Activated CD8-positive, alpha-beta memory T cell treated with anti-CD3 and anti-CD28 coated beads, Interleukin-2, amount 50 U/mL, for 4 hours (primary cell): ENCODE results near the gene SEPTIN1.
"Not testable (repeated sequence)": the region's sequence is repeated elsewhere in the genome, so short reads cannot be mapped to it uniquely, and the experiment has no call there.

Experiments used
- DNase-seq: peaks from one replicate; pipeline ENCODE4 v3.0.0-alpha.2; 2020

Gene SEPTIN1

DNA sequence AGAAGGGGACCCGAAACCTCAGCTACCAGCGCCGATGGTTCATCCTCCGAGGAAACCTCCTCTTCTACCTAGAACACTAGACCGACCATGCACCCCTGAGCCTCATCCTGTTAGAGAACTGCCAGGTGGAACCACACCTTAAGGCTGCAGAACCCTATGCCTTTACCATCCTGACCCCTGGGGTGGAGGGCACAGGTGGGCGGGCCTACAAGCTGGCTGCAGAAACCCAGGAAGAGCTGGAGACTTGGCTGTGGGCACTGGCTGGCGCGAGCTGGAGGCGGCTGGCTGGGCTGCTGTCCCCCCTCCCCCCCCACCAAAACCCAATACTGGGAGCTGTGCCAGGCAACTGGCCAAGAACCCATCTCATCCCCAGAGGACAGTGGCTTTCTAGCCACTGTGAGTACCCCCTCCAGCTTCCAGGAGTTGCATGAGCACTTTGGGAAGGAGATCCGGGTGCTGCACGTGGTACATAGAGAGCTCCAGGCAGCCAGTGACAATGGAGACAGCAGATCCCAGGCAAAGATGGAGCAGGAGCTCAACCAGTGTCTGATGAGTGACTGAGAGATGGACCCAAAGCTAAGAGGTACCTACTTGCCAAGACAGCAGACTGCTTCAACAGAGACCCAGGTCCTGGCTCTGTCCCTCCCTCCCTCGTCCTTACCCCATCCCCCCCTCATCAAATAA lies 25.8 kb downstream of the SEPTIN1 start:
- no peak for DNase-seq

DNA sequence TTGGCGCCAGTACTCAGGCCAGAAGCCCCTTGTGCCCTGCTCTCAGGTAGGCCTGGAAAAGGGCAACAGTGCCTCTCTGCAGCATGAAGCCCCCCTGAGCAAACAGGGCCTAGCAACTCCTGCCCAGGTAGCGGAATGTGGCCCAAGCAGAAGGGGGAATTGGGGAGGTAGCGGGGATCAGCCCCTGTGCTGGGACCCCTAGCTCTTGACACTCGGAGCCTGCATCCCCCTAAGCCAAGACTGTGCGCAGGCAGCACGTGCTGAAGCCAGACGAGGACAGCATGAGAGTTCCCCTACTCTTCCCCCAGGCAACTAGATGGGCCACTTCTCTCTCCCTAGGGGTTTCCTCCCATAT lies 26.4 kb downstream of the SEPTIN1 start:
- DNase-seq: no peak

DNA sequence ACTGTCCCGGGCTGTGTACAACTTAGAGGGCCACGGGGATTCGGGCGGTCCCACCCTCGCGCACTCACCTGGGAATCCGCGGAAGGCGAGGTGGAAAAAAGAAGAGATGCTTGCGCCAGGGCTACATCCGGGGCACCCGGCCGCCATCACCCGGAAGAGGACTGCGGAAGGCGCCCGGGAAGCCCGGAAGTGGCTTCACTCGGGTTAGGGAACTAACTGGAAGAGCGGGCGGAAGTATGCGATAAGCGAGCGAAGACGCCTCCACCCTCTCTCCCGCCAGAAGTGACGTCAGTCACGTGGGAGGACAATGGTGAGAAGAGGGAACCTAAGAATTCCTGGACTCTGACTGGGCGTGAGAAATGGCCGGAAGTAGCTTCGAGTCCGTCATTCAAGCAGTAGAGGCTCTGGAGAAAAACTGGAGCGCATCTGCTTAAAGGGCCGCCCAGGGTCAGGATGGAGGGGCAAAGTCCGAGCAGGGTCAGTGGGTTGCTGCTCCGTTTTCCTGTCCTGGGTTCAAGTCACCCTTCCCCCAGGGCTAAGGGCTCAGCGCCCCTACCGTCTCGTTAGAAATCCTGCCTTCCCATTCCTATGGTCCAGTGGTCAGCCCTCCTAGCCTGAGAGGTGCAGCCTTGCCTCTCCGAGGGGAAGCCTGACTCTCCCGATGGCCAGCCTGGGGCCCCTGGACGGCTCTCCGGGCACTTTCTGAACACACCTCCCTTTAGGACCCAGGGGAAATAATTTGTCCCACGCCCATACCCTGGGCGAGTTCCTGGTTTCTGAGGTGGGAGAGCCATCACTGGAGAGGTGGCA lies 27.0 kb downstream of the SEPTIN1 start, which contains the start of gene CD2BP2:
TSS of gene CD2BP2 (minus strand) at position 165 of the 810 bp plus-strand sequence. CDS start 627 bp downstream, outside the sequence.
- peak; percentile 88 for DNase-seq

DNA sequence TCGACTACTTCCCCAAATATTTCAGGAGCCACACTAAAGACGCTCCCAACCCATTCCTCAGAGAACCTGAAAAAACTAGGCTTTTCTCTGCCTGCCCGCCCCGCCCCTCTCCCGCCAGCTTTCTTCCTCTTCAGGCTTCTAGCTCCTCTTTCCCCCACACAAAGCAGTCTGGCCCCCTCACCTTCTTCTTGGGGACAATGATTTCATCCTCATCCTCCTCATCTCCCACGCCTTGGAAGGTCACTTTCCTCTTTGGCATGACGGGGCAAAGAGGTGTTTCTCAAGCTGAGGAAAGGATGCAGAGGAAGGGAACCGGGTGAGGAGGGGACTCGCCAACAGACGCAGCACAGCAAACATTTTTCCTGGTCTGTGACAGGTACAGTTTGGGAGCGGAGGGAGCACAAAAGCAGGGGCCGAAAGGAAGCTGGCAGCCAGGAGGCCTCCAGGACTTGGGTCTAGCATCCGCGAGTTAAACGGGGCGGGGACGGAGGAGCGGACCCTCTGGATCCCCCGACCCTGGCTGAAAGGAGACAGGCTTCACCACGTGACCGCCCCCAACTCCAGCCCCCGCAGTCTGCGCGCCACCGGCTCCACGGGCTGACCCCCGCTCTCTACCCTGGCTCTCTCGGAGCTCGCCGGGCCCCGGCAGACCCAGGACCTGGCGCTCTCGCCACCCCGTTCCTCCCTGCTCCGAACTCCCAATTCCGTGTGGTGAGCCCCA lies 27.8 kb downstream of the SEPTIN1 start:
- DNase-seq: no peak

DNA sequence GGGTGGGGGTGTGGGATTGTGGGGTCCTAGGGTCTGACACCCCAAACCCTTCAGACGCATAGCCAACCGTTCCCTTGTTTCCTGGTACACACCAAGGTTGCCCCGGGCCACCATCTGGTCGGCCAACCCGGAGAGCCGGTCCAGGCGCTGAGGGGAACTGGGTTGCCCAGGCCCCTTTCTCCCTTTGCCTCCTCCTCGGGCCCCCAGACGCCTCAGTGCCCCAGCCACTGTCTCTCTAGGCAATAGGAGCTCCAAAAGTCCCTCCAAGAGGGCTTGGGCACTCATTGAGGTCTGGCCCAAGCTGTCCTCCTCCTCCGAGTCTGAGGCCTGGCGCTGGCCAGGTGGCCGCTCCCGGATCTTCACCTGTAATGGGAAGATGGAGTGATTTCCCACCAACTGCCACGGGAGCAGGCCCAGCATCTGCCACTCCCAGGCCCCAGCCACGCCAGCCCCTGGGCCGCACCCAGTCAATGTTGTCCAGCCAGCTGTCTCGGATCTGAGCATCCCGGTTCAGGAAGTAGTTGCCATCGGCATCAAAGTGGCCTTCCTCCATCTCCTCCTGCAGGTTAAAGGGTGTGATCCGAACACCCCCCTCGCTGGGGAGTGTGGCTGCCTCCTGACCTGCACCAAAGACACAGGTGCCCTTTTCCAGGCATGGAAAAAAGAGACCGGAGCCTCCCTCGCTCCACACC lies 28.8 kb downstream of the SEPTIN1 start:
- DNase-seq: no peak

DNA sequence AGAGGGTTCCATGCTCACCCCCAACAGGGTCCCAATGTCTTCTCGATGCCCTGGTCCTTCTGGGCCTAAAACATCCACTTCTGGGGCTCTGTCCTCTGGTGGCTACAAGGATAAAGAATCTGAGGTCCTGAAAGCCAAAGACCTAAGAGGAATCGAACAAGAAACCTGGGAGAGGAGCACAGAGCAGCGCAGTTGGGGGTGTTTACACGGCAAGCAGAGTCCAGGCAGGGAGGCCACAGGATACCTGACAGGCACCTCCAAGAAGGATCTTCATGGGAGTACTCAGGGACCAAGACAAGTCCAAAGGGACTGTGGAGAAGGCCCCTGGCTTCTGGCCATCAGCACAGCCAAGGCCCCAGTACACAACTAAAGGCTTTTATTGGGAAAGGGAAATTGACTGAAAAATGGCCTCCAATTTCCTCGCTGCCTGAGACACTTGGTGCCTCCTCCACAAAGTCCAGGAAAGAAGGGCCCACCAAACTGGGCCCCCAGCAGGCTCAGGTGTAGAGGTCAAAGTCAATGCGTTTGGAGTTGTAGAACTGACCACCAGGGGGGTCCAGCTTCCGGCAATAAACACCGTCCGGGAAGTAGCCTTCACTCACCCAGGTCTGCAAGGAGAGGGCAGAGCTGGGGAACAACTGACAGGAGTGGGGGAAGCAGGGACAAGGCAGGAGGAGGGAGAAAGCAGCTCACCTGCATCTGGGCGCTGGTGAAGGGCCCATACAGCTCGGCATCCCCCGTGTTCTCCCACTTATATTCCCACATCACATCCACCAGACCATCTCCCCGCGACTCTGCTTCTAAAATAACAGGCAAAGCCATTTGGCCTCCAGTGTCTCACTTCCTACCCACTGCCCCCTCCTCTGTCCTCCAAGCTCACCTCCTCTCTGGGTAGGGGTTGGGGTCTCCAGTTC lies 29.6 kb downstream of the SEPTIN1 start:
- no peak for DNase-seq

DNA sequence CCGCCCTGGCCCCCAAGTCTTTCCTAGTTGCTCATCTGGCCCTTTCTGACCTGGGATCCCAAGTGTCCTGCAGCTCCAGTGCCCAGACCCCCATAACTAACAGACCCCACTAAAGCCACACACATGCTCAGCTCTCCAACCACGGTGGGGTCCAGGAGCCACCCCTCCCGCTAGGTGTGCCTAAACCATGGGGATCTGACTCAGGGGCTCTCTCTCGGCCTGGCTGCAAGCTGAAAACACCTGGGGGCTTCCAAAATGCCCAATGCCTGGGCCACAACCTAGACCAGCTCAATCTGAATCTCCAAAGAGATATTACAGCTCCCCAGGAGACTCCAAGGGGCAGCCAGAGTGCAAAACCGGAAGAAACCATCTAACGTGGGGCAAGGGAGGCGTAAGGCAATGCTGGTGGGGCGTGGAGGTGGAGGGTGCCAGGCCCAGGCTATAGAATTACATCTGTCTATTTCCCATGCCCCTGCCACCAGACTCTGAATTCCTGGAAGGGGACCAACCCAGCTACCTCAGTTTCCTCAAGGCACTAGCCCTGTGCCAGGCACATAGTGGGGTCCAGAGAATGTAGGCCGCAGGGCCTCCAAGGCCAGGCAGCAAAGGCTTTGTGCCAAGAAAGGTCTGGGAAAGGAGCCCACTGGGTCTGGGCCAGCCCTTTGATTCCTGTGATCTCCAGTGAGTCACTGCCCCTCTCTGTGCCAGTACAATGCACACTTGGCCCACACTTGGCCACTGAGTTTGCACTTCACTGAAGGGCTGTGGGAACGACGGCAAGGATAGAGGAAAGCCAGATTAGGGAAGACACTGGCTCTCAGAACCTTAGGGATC lies 30.6 kb downstream of the SEPTIN1 start:
- no peak for DNase-seq

DNA sequence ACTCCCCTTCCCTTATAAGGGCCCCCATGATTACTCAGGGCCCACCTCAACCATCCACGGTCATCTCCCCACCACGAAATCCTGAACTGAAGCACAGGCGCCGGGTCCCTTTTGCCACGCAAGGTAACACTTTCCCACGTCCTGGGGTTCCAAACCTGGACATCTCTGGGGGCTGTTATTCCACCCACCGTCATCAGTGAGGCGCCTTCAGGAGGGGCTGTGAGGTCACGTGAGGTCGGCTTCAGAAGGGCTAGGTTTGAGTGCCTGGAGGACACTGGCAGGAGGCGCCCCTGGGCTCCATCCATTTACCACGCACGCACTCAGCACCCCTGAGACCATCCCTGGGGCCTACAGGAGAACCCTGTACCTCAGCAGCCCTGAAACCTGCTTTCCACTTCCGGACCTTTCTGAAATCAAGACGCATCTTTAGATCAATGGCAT lies 31.3 kb downstream of the SEPTIN1 start:
- DNase-seq: no peak

DNA sequence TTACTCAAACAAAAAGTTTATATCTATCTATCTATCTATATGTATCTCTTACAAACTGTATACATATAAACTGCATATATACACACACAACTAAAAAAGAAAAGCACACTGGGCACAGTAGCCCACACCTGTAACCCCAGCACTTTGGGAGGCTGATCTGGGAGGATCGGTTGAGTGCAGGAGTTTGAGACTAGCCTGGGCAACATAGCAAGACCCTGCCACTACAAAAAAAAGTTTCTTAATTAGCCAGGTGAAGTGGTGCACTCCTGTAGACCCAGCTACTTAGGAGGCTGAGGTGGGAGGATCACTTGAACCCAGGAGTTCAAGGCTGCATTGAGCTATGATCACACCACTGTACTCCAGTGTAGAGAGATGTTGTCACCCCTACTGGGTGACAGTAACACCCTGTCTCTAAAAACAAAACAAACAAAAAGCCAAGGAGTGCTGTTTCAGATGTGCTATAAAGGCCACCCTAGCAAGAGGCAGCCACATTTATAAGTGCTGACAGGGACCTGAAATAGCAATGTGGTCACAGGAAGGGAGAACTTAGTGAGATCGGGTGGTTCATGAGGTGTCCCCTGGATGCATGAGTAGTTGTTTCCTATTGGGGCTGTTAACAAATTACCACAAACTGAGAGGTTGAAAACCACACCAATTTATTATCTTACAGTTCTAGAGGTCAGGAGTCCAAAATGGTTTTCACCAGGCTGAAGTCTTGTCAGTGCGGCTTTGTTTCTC lies 32.1 kb downstream of the SEPTIN1 start:
- DNase-seq: no peak

DNA sequence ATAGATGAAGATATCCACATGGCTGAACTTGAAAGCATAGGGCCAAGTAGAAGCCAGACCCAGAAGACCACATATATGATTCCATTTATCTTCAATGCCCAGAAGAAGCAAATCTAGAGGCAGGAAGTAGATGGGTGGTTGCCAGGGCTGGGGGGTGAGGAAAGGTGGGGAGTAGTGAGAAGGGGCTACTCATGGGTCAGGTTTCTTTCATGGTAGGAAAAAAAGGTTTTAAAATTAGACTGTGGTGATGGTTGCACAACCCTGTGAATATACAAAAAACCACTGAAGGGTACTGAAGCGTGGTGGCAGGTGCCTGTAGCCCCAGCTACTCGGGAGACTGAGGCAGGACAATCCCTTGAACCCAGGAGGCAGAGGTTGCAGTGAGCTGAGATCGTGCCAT lies 32.7 kb downstream of the SEPTIN1 start:
- no peak for DNase-seq

DNA sequence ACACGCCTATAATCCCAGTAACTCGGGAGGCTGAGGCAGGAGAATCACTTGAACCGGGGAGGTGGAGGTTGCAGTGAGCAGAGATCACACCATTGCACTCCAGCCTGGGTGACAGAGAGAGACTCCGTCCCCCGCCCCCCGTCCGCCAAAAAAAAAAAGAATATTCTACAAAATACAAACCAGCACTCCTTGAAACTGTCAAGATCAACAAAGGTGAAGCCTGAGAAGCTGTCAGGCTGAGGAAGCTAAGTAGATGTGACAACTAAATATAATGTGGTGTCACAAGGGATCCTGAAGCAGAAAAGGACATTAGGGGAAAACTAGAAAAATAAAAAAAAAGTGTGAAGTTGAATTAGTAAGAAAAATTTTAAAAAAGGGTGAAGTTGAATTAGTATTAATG lies 33.4 kb downstream of the SEPTIN1 start:
- no peak for DNase-seq

DNA sequence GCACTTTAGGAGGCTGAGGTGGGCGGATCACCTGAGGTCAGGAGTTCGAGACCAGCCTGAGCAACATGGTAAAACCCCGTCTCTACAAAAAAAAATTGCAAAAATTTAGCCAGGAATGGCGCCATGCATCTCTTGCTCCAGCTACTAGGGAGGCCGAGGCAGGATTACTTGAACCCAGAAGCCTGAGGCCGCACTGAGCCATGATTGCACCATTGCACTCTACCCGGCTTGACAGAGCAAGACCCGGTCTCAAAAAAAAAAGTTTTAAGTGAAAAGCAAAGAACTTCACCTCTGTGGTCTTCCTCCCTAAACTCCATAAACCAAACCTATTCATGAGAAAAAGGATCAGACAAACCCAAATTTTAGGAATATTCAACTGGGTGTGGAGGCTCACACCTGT lies 34.2 kb downstream of the SEPTIN1 start:
- DNase-seq: no peak

DNA sequence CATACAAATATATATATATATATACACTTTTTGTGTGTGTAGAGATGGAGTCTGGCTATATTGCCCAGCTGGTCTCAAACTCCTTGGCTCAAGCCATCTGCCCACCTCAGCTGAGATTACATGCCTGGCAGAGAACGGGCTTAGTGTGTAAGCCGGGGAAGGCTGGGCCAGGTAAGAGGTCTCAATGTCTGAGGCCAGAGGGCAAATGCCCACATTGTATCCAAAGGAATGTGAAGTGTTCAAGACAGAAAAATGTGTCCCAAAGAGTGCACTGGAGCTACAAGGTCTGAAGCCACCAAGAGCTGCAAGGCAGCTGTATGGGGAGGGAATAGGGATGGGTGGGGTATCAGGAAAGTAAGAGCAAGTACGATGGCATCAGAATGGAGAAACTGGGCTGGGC lies 36.1 kb downstream of the SEPTIN1 start:
- no peak for DNase-seq

DNA sequence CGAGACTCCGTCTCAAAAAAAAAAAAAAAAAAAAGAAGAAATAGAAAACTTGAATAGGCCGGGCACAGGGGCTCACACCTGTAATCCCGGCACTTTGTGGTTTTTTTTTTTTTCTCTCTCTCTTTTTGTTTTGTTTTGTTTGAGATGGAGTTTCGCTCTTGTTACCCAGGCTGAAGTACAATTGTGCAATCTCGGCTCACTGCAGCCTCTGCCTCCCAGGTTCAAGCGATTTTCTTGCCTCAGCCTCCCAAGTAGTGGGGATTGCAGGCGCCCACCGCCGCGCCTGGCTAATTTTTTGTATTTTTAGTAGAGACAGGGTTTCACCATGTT lies 38.9 kb downstream of the SEPTIN1 start:
- DNase-seq: not testable (repeated sequence)

DNA sequence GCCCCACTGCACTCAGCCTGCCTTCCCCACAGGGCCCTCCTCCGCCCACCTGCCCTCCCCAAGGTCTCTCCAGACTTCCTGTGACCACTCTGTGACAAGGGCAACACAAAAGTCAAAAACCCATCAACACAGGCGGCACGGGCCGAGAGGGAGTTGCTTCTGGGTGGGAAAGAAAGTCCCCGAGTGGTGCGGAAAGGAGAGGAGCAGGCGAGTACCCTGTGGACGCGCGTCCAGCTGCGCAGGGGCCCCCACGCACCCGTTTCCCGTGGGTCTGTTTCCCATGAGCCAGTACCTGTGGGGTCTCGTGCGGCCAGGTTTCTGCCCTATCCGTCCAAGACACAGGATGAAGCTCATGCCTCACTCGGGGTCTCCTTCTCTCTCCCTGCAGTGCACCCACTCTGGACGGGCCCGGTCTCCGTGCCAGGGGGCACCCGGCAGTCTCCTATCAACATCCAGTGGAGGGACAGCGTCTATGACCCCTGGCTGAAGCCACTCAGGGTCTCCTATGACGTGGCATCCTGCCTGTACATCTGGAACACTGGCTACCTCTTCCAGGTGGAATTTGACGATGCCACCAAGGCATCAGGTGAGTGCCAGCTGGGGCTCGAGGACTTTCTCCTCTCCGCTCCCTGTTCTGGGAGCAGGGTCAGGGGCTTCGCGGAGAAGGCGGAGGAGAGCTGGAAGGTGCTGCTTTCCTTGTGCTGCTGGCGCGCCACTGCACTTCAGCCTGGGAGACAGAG lies 39.4 kb downstream of the SEPTIN1 start:
- DNase-seq: no peak

DNA sequence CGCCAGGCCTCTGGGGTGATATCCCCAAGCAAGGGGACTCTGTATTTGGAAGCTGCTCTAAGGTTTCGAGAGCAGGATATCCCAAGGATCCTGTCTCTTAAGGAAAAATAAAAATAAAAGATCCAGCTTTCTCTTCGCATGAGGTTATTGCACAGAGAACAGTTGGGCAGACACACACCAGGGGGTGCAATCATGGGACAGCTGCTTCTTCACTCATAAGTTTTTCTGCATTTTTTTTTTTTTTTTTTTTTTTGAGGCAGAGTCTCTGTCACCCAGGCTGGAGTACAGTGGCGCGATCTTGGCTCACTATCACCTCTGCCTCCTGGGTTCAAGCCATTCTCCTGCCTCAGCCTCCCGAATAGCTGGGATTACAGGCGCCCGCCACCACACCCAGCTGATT lies 40.4 kb downstream of the SEPTIN1 start:
- DNase-seq: not testable (repeated sequence)

DNA sequence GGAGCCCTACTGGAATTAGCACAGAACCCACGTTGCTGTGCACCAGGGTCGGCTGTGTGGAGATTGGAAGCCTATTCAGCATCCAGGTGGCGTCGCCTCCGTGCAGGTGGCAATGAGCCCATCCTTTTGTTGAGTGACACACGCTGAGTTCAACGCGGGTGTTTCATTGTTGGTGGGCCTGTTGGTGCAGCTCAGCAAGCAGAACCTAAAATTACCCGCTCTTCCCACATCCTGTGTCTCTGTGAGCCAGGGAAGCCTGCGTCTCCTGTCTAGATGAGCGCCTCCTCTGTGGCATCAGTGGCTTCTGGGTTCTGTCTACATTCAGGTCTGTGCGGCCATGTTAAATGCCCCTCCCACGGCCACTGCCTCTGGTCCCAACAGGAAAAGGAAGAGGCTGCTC lies 41.7 kb downstream of the SEPTIN1 start:
- DNase-seq: no peak

DNA sequence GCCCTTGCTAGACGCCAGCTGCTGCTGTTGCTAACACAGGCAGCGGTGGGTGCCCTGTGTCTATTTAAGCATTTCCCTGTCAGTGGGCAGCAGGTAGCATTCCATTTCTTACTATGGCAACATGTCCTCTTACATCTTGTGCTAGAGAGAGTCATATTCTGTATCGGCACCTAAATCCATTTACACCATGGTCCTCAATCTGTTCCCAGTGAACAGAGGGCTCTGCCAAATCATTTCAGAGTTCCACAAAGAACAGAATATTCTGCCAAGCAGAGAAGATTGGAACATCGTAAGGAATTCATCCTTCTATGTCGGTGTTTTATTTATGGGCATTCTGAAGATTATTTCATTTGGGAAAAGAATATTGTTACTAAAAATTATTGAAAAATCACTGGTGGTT lies 43.6 kb downstream of the SEPTIN1 start:
- not testable (repeated sequence) for DNase-seq

DNA sequence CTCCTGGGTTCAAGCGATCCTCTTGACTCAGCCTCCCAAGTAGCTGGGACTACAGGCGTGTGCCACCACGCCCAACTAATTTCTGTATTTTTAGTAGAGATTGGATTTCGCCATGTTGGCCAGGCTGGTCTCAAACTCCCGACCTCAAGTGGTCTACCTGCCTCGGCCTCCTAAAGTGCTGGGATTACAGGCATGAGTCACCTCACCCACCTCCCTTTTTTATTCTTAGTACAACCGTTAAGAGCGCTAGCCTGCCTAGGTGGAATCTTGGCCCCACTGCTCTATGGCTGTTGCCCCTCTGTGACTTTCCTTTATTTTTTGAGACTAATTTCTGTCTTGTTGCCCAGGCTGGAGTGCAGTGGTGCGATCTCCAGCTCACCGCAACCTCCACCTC lies 44.4 kb downstream of the SEPTIN1 start:
- DNase-seq: not testable (repeated sequence)
